GM06990 (cell line): ENCODE measurements around the gene NFE2L2.

ENCODE experiments used
- DNase-seq: peaks from one replicate; pipeline ENCODE4 v3.0.0-alpha.2; 2011; ENCODE audit not compliant: insufficient read length; ENCODE audit errors: extremely low read depth
- H3K27me3 ChIP-seq: replicated peaks from 2 replicates; pipeline ENCODE4 v1.6.0; 2011; ENCODE audit warnings: low read length; ENCODE audit not compliant: control insufficient read depth, insufficient read depth
- H3K36me3 ChIP-seq: 2 replicates; pipeline ENCODE4 v1.5.1; 2011; ENCODE audit warnings: low read length; ENCODE audit not compliant: control insufficient read depth, insufficient read depth
- H3K4me3 ChIP-seq: replicated peaks from 2 replicates; pipeline ENCODE4 v1.5.1; 2011; ENCODE audit warnings: low read depth, mild to moderate bottlenecking, control low read depth, low read length
- TF ChIP-seq, protein P1 (sequence below): IDR thresholded peaks from 2 replicates; pipeline ENCODE4 v1.5.1; 2011; ENCODE audit warnings: low read length, control low read depth, mild to moderate bottlenecking, inconsistent platforms; ENCODE audit not compliant: insufficient read depth, poor library complexity, severe bottlenecking

NFE2L2 gene

DNA sequence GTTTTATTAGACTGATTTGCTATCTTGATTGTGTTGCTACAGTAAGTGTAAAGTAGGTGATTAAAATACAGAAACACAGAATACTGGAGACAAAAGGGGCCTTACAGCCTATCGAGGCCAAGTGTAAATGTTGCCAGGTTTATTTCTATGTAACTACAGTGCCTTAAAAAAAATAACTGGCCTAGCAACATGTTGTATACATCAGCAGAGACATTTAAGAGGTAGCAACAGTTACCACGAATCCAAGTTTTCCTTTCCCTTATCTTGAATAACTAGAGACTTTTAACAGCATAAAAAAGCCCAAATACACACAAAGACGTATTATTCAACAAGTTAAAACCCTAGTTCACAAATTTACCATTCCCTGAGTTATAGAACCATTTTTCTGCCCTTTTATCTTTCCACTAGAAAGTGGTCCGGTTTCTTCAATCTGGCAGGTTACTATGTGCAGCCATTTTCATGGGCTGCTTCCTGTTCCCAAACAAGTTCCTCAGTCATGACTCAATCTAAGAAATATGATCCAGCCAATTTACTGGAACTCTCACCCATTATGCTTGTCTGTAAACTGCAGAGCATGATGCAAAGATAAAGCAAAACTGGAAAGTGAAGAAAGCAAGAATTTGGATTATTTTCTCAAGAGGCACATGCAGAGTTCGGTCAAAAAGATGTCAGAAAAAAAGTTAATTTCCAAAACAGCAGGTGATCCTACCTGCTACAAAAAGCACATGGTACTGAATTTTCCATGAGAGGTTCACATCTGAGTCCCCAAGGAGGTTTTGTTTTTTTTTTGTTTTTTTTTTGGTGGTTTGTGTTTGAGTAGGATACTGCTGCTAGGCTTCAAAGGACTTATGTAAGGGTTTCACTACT, 22.2 kb downstream of the NFE2L2 start:
- no peak for DNase-seq
- Histone ChIP-seq H3K4me3 (no peak overlapping the region), H3K27me3 (no peaks in the 10 kb centered on the region), H3K36me3 (no peaks in the 10 kb centered on the region)
- TF ChIP-seq, protein P1, sequence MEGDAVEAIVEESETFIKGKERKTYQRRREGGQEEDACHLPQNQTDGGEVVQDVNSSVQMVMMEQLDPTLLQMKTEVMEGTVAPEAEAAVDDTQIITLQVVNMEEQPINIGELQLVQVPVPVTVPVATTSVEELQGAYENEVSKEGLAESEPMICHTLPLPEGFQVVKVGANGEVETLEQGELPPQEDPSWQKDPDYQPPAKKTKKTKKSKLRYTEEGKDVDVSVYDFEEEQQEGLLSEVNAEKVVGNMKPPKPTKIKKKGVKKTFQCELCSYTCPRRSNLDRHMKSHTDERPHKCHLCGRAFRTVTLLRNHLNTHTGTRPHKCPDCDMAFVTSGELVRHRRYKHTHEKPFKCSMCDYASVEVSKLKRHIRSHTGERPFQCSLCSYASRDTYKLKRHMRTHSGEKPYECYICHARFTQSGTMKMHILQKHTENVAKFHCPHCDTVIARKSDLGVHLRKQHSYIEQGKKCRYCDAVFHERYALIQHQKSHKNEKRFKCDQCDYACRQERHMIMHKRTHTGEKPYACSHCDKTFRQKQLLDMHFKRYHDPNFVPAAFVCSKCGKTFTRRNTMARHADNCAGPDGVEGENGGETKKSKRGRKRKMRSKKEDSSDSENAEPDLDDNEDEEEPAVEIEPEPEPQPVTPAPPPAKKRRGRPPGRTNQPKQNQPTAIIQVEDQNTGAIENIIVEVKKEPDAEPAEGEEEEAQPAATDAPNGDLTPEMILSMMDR: no peak

DNA sequence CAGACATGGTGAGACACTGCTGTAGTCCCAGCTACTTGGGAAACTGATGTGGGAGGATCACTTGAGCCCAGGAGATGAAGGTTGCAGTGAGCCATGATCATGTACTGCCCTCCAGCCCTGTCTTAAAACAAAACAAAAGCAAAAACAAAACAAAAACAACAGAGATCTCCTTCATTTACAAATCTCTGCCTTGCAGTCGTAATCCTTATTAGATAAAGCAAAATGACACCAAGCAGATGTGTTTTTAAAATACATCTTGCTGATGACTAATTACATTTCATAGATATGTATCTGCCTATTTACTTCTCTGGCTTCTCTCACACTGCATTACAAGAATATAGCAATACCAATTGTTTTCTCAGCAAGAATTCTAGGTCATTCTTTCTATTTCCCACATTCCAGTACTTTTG, 22.8 kb downstream of the NFE2L2 start:
- Histone ChIP-seq H3K36me3 (0 out of 2 replicates have a peak, but pooled peaks cover 1% of the 10 kb centered on the region), H3K27me3 (no peaks in the 10 kb centered on the region), H3K4me3 (no peak overlapping the region)
- no peak for DNase-seq
- TF ChIP-seq, protein P1: no peak

DNA sequence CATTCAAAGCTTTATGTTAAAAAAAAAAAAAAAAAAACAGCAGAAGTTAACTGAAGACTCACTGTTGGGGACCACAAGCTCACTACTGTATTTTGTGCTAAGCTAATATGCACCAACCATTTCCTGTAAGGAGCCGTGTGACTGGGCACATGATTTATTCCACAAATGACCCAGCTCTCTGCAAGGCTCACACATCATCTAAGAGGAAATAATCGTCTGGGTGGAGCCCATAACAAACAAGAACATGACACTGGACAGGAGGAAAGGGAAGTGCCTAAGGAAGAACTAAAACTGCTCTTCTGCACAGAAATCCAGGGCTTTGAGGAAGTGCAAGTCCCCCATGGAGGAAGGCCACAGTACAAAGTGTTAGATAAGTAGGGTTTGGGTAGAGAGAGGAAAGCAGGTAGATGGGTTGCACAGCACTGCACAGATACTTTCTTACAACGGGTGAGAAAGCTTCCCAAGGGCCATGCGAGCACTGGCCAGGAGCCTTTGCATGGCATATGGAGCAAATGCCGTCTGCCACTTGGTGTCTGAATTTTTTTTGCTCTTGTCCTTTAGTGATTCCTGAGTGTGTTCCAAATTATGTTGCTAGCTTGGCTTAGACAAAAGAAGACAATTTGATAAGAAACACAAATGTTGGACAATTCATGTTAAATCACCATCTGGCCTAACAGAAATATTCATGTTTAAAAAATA, 24.4 kb downstream of the NFE2L2 start:
- Histone ChIP-seq H3K36me3 (peaks cover 3% of the 10 kb centered on the region; the same call in 1 of the 2 replicates), H3K27me3 (no peaks in the 10 kb centered on the region), H3K4me3 (peak overlapping the region; percentile 3; the same call in 1 of the 2 replicates)
- no peak for DNase-seq
- TF ChIP-seq, protein P1: no peak

DNA sequence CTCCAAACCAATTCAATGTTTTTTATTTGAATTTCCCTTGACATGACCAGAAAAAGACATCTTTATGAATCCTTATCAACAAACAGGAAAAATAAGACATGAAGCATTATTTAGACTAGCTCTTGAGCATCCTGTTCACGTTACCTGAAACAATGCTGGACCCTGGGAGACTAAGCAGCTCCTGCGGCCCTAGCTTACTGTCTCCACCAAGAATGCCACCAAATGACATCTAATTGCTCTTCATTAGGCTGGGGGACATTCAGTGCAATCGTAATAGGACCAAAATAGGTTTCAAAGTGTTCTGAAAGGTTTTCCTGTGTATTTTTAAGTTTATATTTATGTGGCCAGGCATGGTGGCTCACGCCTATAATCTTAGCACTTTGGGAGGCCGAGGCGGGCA, 25.5 kb downstream of the NFE2L2 start:
- TF ChIP-seq, protein P1: no peak
- Histone ChIP-seq H3K4me3 (no peak overlapping the region), H3K36me3 (peaks cover 3% of the 10 kb centered on the region; the same call in 1 of the 2 replicates), H3K27me3 (no peaks in the 10 kb centered on the region)
- DNase-seq: no peak

DNA sequence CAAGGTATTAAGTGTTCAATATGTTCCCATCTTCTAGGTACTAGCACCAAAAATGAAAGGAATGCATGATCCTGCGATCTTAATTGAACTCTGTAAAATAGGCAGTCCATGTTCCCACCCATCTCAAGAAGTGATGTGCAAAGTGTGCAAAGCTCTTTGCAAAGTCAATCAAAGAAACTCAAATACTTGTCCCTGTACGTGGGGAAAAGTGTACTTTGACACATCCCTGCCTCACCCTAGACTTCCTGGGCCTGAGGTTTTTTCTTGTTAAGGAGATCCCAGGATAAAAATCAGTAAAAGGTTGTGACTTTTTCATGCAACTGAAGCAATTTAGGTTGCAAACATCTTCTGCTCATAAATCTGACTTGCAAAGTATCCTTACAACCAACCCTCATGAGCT, 26.6 kb downstream of the NFE2L2 start:
- no peak for DNase-seq
- H3K4me3 ChIP-seq: no peak overlapping the region
- H3K36me3 ChIP-seq: peaks cover 3% of the 10 kb centered on the region
- TF ChIP-seq, protein P1: no peak
- H3K27me3 ChIP-seq: no peaks in the 10 kb centered on the region
